A549 treated with CORT108297 at 1 μM for 4 hours (cell line): Measurements from ENCODE around the gene FUBP3. TPM values are rescaled to one million over a fixed set of nuclear protein-coding genes. Genes with fewer than 3 reads are reported as not detected.

Experiments
- total RNA-seq: library from RNA; stranded (reverse); fragments of 200-300 nt; extraction: Qiagen RNA extraction; gene quantifications from 5 replicates; pipeline ENCODE4 v1.2.3, GENCODE V29; 2022

Gene FUBP3, protein sequence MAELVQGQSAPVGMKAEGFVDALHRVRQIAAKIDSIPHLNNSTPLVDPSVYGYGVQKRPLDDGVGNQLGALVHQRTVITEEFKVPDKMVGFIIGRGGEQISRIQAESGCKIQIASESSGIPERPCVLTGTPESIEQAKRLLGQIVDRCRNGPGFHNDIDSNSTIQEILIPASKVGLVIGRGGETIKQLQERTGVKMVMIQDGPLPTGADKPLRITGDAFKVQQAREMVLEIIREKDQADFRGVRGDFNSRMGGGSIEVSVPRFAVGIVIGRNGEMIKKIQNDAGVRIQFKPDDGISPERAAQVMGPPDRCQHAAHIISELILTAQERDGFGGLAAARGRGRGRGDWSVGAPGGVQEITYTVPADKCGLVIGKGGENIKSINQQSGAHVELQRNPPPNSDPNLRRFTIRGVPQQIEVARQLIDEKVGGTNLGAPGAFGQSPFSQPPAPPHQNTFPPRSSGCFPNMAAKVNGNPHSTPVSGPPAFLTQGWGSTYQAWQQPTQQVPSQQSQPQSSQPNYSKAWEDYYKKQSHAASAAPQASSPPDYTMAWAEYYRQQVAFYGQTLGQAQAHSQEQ
- total RNA-seq, result 44.8 to 54.8 TPM (median 49.9 TPM) in 5 replicates

DNA sequence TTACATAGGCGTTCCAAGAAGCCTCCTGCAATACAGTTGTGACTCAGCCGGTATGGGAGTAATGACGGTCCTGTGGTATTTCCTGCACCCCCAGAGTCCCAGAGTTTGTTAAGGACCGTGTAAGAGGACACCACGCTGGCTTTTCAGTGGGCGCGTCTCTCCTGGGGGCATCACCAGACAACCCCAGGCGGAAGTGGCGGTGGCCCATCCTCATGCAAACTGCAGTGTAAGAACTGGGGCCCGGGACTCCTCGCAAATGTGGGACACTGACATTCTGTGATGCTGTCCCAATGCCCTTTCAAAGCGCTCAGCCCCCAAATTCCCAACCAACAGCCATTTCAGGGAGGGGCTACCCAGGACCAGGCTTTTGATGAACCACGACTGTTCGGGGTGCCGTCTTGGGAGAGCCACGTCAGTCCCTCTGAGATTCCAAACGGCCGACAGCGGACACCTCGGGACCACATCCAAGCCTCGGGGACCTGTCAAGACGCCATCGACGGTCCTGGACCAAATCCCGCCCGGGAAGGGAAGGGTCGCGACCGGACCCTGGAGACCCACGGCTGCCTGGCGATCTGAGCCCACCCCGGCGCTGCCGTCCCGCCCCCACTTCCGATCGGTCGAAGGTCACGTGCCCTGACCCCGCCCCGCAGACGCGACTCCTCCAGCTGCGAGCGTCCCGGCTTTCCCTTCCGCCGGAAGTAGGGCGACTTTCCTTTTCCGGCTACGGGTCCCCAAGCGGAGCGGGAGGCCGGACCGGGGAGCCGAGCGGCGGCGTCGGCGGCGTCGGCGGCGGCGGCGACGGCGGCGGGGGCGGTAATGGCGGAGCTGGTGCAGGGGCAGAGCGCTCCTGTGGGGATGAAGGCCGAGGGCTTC lies at the start of gene FUBP3:
FUBP3 (plus strand) TSS at position 713 of the 873 bp plus-strand sequence; CDS start at position 817, 104 bp downstream.

GRCh38 chr9:130664251-130665028 lies 85.1 kb downstream of the FUBP3 start, which contains the start of gene PRDM12:
PRDM12 (plus strand) TSS chr9:130664594; CDS start chr9:130664654, 60 bp downstream.

Other genes starting within 250 kb of the FUBP3 start
- gene ASS1, start 134.6 kb upstream of the FUBP3 start, total RNA-seq, result 15.1 to 20.4 TPM (median 16.0 TPM) in 5 replicates
- gene PRDM12, start 85.0 kb downstream of the FUBP3 start, total RNA-seq, result 0.22 to 0.43 TPM (median 0.32 TPM) in 5 replicates
- gene EXOSC2, start 114.2 kb downstream of the FUBP3 start, total RNA-seq, result 53.8 to 86.5 TPM (median 55.2 TPM) in 5 replicates